CD4-positive, CD25-positive, alpha-beta regulatory T cell (primary cell): ENCODE data around the gene CORT. TPM values are rescaled to one million over a fixed set of nuclear protein-coding genes. Genes with fewer than 3 reads are reported as not detected.
A peak's percentile ranks its signal among the peaks of the same experiment; 100 is the strongest.

Source experiments
- ATAC-seq, 2 donors: fragments of 150-1000 bp; cut with Tn5 transposase; one replicate each; pipeline ENCODE4 v1.10.0; 2021; ENCODE audit warnings: low read depth in 2 of 2, moderate number of reproducible peaks in 2 of 2, moderate library complexity in 1 of 2
- DNase-seq, 3 donors: peaks; one replicate each; pipeline versions ENCODE4 v3.0.0 to v3.0.0-alpha.2; 2012 to 2022; ENCODE audit warnings: mixed read lengths in 1 of 3
- H3K27ac ChIP-seq: one replicate; pipeline ENCODE4 v1.7.0; 2013; ENCODE audit warnings: mild to moderate bottlenecking, low read length; ENCODE audit not compliant: insufficient read depth, poor library complexity, severe bottlenecking
- H3K27me3 ChIP-seq: one replicate; pipeline ENCODE4 v1.7.0; 2013; ENCODE audit warnings: low read length; ENCODE audit not compliant: control insufficient read depth, insufficient read depth
- H3K36me3 ChIP-seq: one replicate; pipeline ENCODE4 v1.7.0; 2013; ENCODE audit warnings: mild to moderate bottlenecking, low read length, moderate library complexity; ENCODE audit not compliant: control insufficient read depth, insufficient read depth
- H3K4me1 ChIP-seq: 2 replicates; pipeline ENCODE4 v1.7.0; 2013; ENCODE audit warnings: mild to moderate bottlenecking, low read length; ENCODE audit not compliant: insufficient read depth, control insufficient read depth, poor library complexity, severe bottlenecking
- H3K4me3 ChIP-seq: one replicate; pipeline ENCODE4 v1.7.0; 2013; ENCODE audit warnings: low read depth, mild to moderate bottlenecking, low read length, moderate library complexity
- H3K9me3 ChIP-seq, 2 experiments: 1 replicate in 1 of 2; 2 replicates in 1 of 2; pipeline ENCODE4 v1.7.0; 2013; ENCODE audit warnings: low read length in 2 of 2, mild to moderate bottlenecking in 1 of 2, moderate library complexity in 1 of 2; ENCODE audit not compliant: control insufficient read depth in 2 of 2
- H3K27ac Mint-ChIP-seq, 3 donors: one replicate each; pipeline ENCODE4 v1.8.0; 2020 to 2022; ENCODE audit warnings: mild to moderate bottlenecking in 3 of 3, mixed read lengths in 3 of 3, moderate library complexity in 2 of 3
- H3K27me3 Mint-ChIP-seq: one replicate; pipeline ENCODE4 v1.8.0; 2022; ENCODE audit warnings: mild to moderate bottlenecking, mixed read lengths
- H3K36me3 Mint-ChIP-seq: one replicate; pipeline ENCODE4 v1.8.0; 2020; ENCODE audit warnings: mixed read lengths
- H3K4me1 Mint-ChIP-seq, 4 donors: one replicate each; pipeline ENCODE4 v1.8.0; 2020 to 2022; ENCODE audit warnings: mixed read lengths in 4 of 4, mild to moderate bottlenecking in 1 of 4
- H3K4me3 Mint-ChIP-seq, 4 donors: one replicate each; pipeline ENCODE4 v1.8.0; 2020 to 2022; ENCODE audit warnings: mild to moderate bottlenecking in 4 of 4, mixed read lengths in 4 of 4, moderate library complexity in 3 of 4
- H3K9me3 Mint-ChIP-seq, 7 donors: one replicate each; pipeline ENCODE4 v1.8.0; 2020 to 2022; ENCODE audit warnings: mixed read lengths in 7 of 7, mild to moderate bottlenecking in 3 of 7, moderate library complexity in 2 of 7
- polyA plus RNA-seq, 4 donors: library from polyadenylated mRNA; unstranded; fragments of 300-500 nt; fragmentation: Illumina TruSeq; gene quantifications; one replicate each; pipeline ENCODE4 v1.2.3, GENCODE V29; 2021
- total RNA-seq: library from RNA; stranded (reverse); gene quantifications from one replicate; pipeline ENCODE4 v1.2.3, GENCODE V29; 2022

Gene CORT
- total and polyA plus RNA-seq, 5 donors from 2014 or later, result not detected

GRCh38 chr1:10430216-10431069 is 19.4 kb upstream of the CORT start, which contains the start of gene CENPS:
TSS of gene CENPS (plus strand) at chr1:10430433. CDS start at chr1:10430518, 85 bp downstream.
- Histone ChIP-seq H3K9me3 (no peaks in the 10 kb centered on the region), H3K27me3 (no peaks in the 10 kb centered on the region), H3K4me1 (peaks cover 19% of the 10 kb centered on the region), H3K4me3 (peak within 1 kb of the TSS; percentile 85), H3K27ac (peak within 1 kb of the TSS; percentile 85), H3K36me3 (no peaks in the 10 kb centered on the region)
- Mint-ChIP-seq H3K27ac (peak within 1 kb of the TSS; percentile 92 to 95 (median 94)), H3K27me3 (no peaks in the 10 kb centered on the region), H3K9me3 (no peaks in the 10 kb centered on the region), H3K4me3 (peak within 1 kb of the TSS; percentile 85 to 94 (median 90)), H3K36me3 (peaks cover 3% of the 10 kb centered on the region), H3K4me1 (peaks cover 11 to 28% (median 19%) of the 10 kb centered on the region in 4 donors)
- ATAC-seq (peak; percentile 79 to 81), DNase-seq (peak; percentile 78 to 89 (median 88))

GRCh38 chr1:10431070-10431730 is 18.6 kb upstream of the CORT start:
- no peaks in the 10 kb centered on the region for H3K9me3 Mint-ChIP-seq
- H3K36me3 Mint-ChIP-seq, result peaks cover 3% of the 10 kb centered on the region
- H3K4me3 Mint-ChIP-seq, result peak overlapping the region; percentile 85 to 94 (median 90)
- Histone ChIP-seq H3K9me3 (no peaks in the 10 kb centered on the region), H3K27me3 (no peaks in the 10 kb centered on the region), H3K36me3 (no peaks in the 10 kb centered on the region), H3K4me1 (peaks cover 19% of the 10 kb centered on the region), H3K4me3 (peak overlapping the region; percentile 69), H3K27ac (peak overlapping the region; percentile 85)
- H3K27ac Mint-ChIP-seq, result peak overlapping the region; percentile 85 to 95 (median 92)
- peak in 2 of 3 donors; percentile 11 to 34 for DNase-seq
- ATAC-seq, result no peak
- no peaks in the 10 kb centered on the region for H3K27me3 Mint-ChIP-seq
- H3K4me1 Mint-ChIP-seq, result peaks cover 11 to 28% (median 19%) of the 10 kb centered on the region in 4 donors

GRCh38 chr1:10432910-10433700 is 16.7 kb upstream of the CORT start:
- peak overlapping the region in 3 of 4 donors; percentile 28 to 52 (median 47) for H3K4me3 Mint-ChIP-seq
- H3K36me3 Mint-ChIP-seq, result peaks cover 3% of the 10 kb centered on the region
- no peaks in the 10 kb centered on the region for H3K27me3 ChIP-seq

GRCh38 chr1:10433790-10434189 is 16.0 kb upstream of the CORT start:
- Histone ChIP-seq H3K27ac (no peak overlapping the region), H3K4me3 (no peak overlapping the region), H3K36me3 (no peaks in the 10 kb centered on the region), H3K9me3 (no peaks in the 10 kb centered on the region), H3K27me3 (no peaks in the 10 kb centered on the region), H3K4me1 (peaks cover 19% of the 10 kb centered on the region)
- Mint-ChIP-seq H3K4me3 (peak overlapping the region in 2 of 4 donors; percentile 3 to 47), H3K36me3 (peaks cover 3% of the 10 kb centered on the region), H3K9me3 (no peaks in the 10 kb centered on the region), H3K27ac (no peak overlapping the region), H3K4me1 (peaks cover 9 to 28% (median 17%) of the 10 kb centered on the region in 4 donors), H3K27me3 (no peaks in the 10 kb centered on the region)
- DNase-seq (no peak), ATAC-seq (no peak)

More at GRCh38 chr1:10432910-10433700, 16.7 kb upstream of the CORT start:
- H3K9me3 ChIP-seq, result no peaks in the 10 kb centered on the region
- no peak for ATAC-seq
- Mint-ChIP-seq H3K4me1 (peaks cover 9 to 28% (median 18%) of the 10 kb centered on the region in 4 donors), H3K27me3 (no peaks in the 10 kb centered on the region), H3K9me3 (no peaks in the 10 kb centered on the region), H3K27ac (no peak overlapping the region)
- peaks cover 19% of the 10 kb centered on the region for H3K4me1 ChIP-seq
- H3K27ac ChIP-seq, result no peak overlapping the region
- no peak overlapping the region for H3K4me3 ChIP-seq
- DNase-seq, result no peak
- no peaks in the 10 kb centered on the region for H3K36me3 ChIP-seq

GRCh38 chr1:10434590-10434989 is 15.2 kb upstream of the CORT start:
- Histone ChIP-seq H3K27me3 (no peaks in the 10 kb centered on the region), H3K27ac (no peak overlapping the region), H3K4me1 (peaks cover 15% of the 10 kb centered on the region), H3K4me3 (no peak overlapping the region), H3K9me3 (no peaks in the 10 kb centered on the region), H3K36me3 (no peaks in the 10 kb centered on the region)
- Mint-ChIP-seq H3K27me3 (no peaks in the 10 kb centered on the region), H3K4me3 (no peak overlapping the region), H3K4me1 (peaks cover 9 to 27% (median 16%) of the 10 kb centered on the region in 4 donors), H3K36me3 (peaks cover 3% of the 10 kb centered on the region), H3K9me3 (no peaks in the 10 kb centered on the region), H3K27ac (no peak overlapping the region)
- ATAC-seq (no peak), DNase-seq (no peak)

GRCh38 chr1:10437052-10437451 is 12.8 kb upstream of the CORT start:
- DNase-seq, result no peak
- H3K36me3 Mint-ChIP-seq, result peaks cover 3% of the 10 kb centered on the region
- Histone ChIP-seq H3K9me3 (no peaks in the 10 kb centered on the region), H3K27ac (no peak overlapping the region), H3K36me3 (no peaks in the 10 kb centered on the region), H3K27me3 (no peaks in the 10 kb centered on the region), H3K4me1 (no peaks in the 10 kb centered on the region), H3K4me3 (no peak overlapping the region)
- ATAC-seq, result no peak
- H3K4me1 Mint-ChIP-seq, result peaks cover 5 to 9% (median 6%) of the 10 kb centered on the region in 4 donors
- H3K27me3 Mint-ChIP-seq, result no peaks in the 10 kb centered on the region
- no peaks in the 10 kb centered on the region for H3K9me3 Mint-ChIP-seq
- no peak overlapping the region for H3K27ac Mint-ChIP-seq
- H3K4me3 Mint-ChIP-seq, result peak overlapping the region in 2 of 4 donors; percentile 44 to 51

GRCh38 chr1:10438677-10439163 is 11.1 kb upstream of the CORT start:
- peak overlapping the region in 1 of 3 donors; percentile 47 for H3K27ac Mint-ChIP-seq
- H3K4me1 Mint-ChIP-seq, result peaks cover 5 to 6% (median 5%) of the 10 kb centered on the region in 4 donors
- no peaks in the 10 kb centered on the region for H3K27me3 ChIP-seq
- ATAC-seq (no peak), DNase-seq (no peak)
- H3K9me3 Mint-ChIP-seq, result no peaks in the 10 kb centered on the region
- H3K4me3 Mint-ChIP-seq, result no peak overlapping the region
- H3K4me3 ChIP-seq, result no peak overlapping the region
- no peak overlapping the region for H3K27ac ChIP-seq
- H3K4me1 ChIP-seq, result no peaks in the 10 kb centered on the region
- no peaks in the 10 kb centered on the region for H3K27me3 Mint-ChIP-seq
- no peaks in the 10 kb centered on the region for H3K9me3 ChIP-seq
- H3K36me3 Mint-ChIP-seq, result peaks cover 3% of the 10 kb centered on the region
- H3K36me3 ChIP-seq, result no peaks in the 10 kb centered on the region
